ENCODE measurements around the gene COPS3. TPM values are rescaled to one million over a fixed set of nuclear protein-coding genes. Genes with fewer than 3 reads are reported as not detected.

COPS3 gene
- total and polyA plus RNA-seq, 8 donors, result 48.4 to 69.9 (median 64.9) TPM

- Histone ChIP-seq H3K36me3 (peaks cover 0 to 13% of the 10 kb centered on the region in 2 donors), H3K4me1 (peaks cover 14 to 38% of the 10 kb centered on the region in 2 donors), H3K4me3 (peak overlapping the region; percentile 34 to 58), H3K27ac (no peak overlapping the region), H3K9me3 (no peaks in the 10 kb centered on the region), H3K27me3 (no peaks in the 10 kb centered on the region)
- intact Hi-C loops (cut with DNase I), result no loop called here
- DNase-seq (peak in 1 of 4 donors; percentile 67), ATAC-seq (no peak)
- TF ChIP-seq CTCF (IDR thresholded peaks at IDR 0.05), result no peak
Observed at GRCh38 chr17:17204635-17205231, 76.3 kb downstream of the COPS3 start.

GRCh38 chr17:17204041-17204591 is 76.9 kb downstream of the COPS3 start:
- Histone ChIP-seq H3K27me3 (no peaks in the 10 kb centered on the region), H3K36me3 (peaks cover 0 to 13% of the 10 kb centered on the region in 2 donors), H3K4me3 (no peak overlapping the region), H3K4me1 (peaks cover 14 to 38% of the 10 kb centered on the region in 2 donors), H3K9me3 (no peaks in the 10 kb centered on the region), H3K27ac (no peak overlapping the region)
- intact Hi-C loops (cut with DNase I), result no loop called here
- TF ChIP-seq CTCF (IDR thresholded peaks at IDR 0.05), result no peak
- peak in 1 of 4 donors; percentile 73 for DNase-seq
- no peak for ATAC-seq

GRCh38 chr17:17203173-17203730 is 77.8 kb downstream of the COPS3 start:
- Histone ChIP-seq H3K27ac (no peak overlapping the region), H3K4me1 (peaks cover 14 to 38% of the 10 kb centered on the region in 2 donors), H3K27me3 (no peaks in the 10 kb centered on the region), H3K36me3 (peaks cover 0 to 13% of the 10 kb centered on the region in 2 donors), H3K9me3 (no peaks in the 10 kb centered on the region), H3K4me3 (no peak overlapping the region)
- TF ChIP-seq CTCF (IDR thresholded peaks at IDR 0.05), result no peak
- intact Hi-C loops (cut with DNase I), result no loop called here
- peak in 1 of 4 donors; percentile 56 for DNase-seq
- ATAC-seq, result no peak

- ATAC-seq (no peak), DNase-seq (no peak)
- Histone ChIP-seq H3K36me3 (peaks cover 0 to 13% of the 10 kb centered on the region in 2 donors), H3K27me3 (no peaks in the 10 kb centered on the region), H3K4me3 (no peak overlapping the region), H3K9me3 (no peaks in the 10 kb centered on the region), H3K27ac (no peak overlapping the region), H3K4me1 (peaks cover 14 to 38% of the 10 kb centered on the region in 2 donors)
- intact Hi-C loops (cut with DNase I), result no loop called here
- no peak for TF ChIP-seq CTCF (IDR thresholded peaks at IDR 0.05)
Observed at GRCh38 chr17:17201907-17202306, 79.1 kb downstream of the COPS3 start.

GRCh38 chr17:17201271-17201670 is 79.8 kb downstream of the COPS3 start:
- Histone ChIP-seq H3K27ac (no peak overlapping the region), H3K4me1 (peaks cover 14 to 34% of the 10 kb centered on the region in 2 donors), H3K27me3 (no peaks in the 10 kb centered on the region), H3K4me3 (no peak overlapping the region), H3K9me3 (no peaks in the 10 kb centered on the region), H3K36me3 (peaks cover 0 to 13% of the 10 kb centered on the region in 2 donors)
- no peak for ATAC-seq
- TF ChIP-seq CTCF (IDR thresholded peaks at IDR 0.05), result no peak
- intact Hi-C loops (cut with DNase I), result no loop called here
- peak in 1 of 4 donors; percentile 32 for DNase-seq

All from left lung (tissue), 10 donors.